Activated CD8-positive, alpha-beta T cell treated with anti-CD3 and anti-CD28 coated beads, Interleukin-2, amount 10 ng/mL, durations not matched to agents 7 days and 5 days (primary cell): Measurements from ENCODE around the gene OMP. TPM values are rescaled to one million over a fixed set of nuclear protein-coding genes. Genes with fewer than 3 reads are reported as not detected.

Source experiments
- ATAC-seq: fragments of 150-1000 bp; cut with Tn5 transposase; one replicate; pipeline ENCODE4 v1.10.0; 2021; ENCODE audit warnings: moderate library complexity
- CTCF ChIA-PET: fragments of 350-600 bp; sonication (Branson Sonifier 250); formaldehyde crosslinking; loops from one replicate; lab custom pipeline; 2021; ENCODE audit warnings: antibody characterized with exemption; lab: Charles Lee
- POLR2A ChIA-PET: fragments of 350-600 bp; sonication (Branson Sonifier 250); formaldehyde crosslinking; loops from one replicate; lab custom pipeline; 2021; ENCODE audit warnings: antibody characterized with exemption; lab: Charles Lee
- DNase-seq: peaks from one replicate; pipeline ENCODE4 v3.0.0-alpha.2; 2020
- H3K27ac Mint-ChIP-seq: one replicate; pipeline ENCODE4 v1.8.0; 2021; ENCODE audit warnings: mild to moderate bottlenecking, mixed read lengths
- H3K27me3 Mint-ChIP-seq: one replicate; pipeline ENCODE4 v1.8.0; 2021; ENCODE audit warnings: low read depth, mixed read lengths
- H3K36me3 Mint-ChIP-seq: one replicate; pipeline ENCODE4 v1.8.0; 2021; ENCODE audit warnings: low read depth, mixed read lengths
- H3K4me1 Mint-ChIP-seq: one replicate; pipeline ENCODE4 v1.8.0; 2021; ENCODE audit warnings: low read depth, mixed read lengths
- H3K4me3 Mint-ChIP-seq: one replicate; pipeline ENCODE4 v1.8.0; 2021; ENCODE audit warnings: mild to moderate bottlenecking, mixed read lengths
- H3K9me3 Mint-ChIP-seq: one replicate; pipeline ENCODE4 v1.8.0; 2022; ENCODE audit warnings: mixed read lengths; ENCODE audit not compliant: insufficient read depth
- total RNA-seq, 2 experiments: library from RNA; stranded (reverse); gene quantifications; one replicate each; pipeline ENCODE4 v1.2.3, GENCODE V29; 2021

OMP gene
- total RNA-seq, 2 experiments from 2014 or later: not detected

- Mint-ChIP-seq H3K4me1 (peaks cover 7% of the 10 kb centered on the region), H3K36me3 (no peaks in the 10 kb centered on the region), H3K27me3 (no peaks in the 10 kb centered on the region), H3K4me3 (no peak overlapping the region), H3K27ac (no peak overlapping the region), H3K9me3 (no peaks in the 10 kb centered on the region)
- DNase-seq: no peak
- no peak for ATAC-seq
- CTCF ChIA-PET: interaction anchor here (1.0 to 1.3 kb wide), 2 partner anchors 41 to 169 kb away, joined by 4 to 5 read pairs; no protein-coding TSS in a partner anchor
- POLR2A ChIA-PET: interaction anchor here (0.6 kb wide), 1 partner anchor 213 kb away, joined by 4 read pairs; no protein-coding TSS in a partner anchor
These were observed 13.6 kb upstream of the OMP start for GRCh38 chr11:77089004-77089545.

GRCh38 chr11:77090046-77090372 lies 12.6 kb upstream of the OMP start:
- Mint-ChIP-seq H3K4me3 (no peak overlapping the region), H3K27ac (no peak overlapping the region), H3K9me3 (no peaks in the 10 kb centered on the region), H3K4me1 (peaks cover 7% of the 10 kb centered on the region), H3K36me3 (no peaks in the 10 kb centered on the region), H3K27me3 (no peaks in the 10 kb centered on the region)
- DNase-seq (no peak), ATAC-seq (no peak)
- POLR2A ChIA-PET: interaction anchor here (0.6 kb wide), 1 partner anchor 214 kb away, joined by 4 read pairs; no protein-coding TSS in a partner anchor
- CTCF ChIA-PET: interaction anchor here (1.1 to 4.6 kb wide), 14 partner anchors 8 to 356 kb away, joined by 3 to 77 read pairs (median 15); no protein-coding TSS in a partner anchor

- no peaks in the 10 kb centered on the region for H3K27me3 Mint-ChIP-seq
- CTCF ChIA-PET: interaction anchor here (0.6 to 4.6 kb wide), 31 partner anchors 8 to 459 kb away, joined by 3 to 77 read pairs (median 8); partner anchors contain the start of gene MYO7A
- no peak overlapping the region for H3K4me3 Mint-ChIP-seq
- no peak for DNase-seq
- H3K9me3 Mint-ChIP-seq: no peaks in the 10 kb centered on the region
- no peak overlapping the region for H3K27ac Mint-ChIP-seq
- no peaks in the 10 kb centered on the region for H3K36me3 Mint-ChIP-seq
- peak; percentile 3 for ATAC-seq
- H3K4me1 Mint-ChIP-seq: peaks cover 7% of the 10 kb centered on the region
- POLR2A ChIA-PET: interaction anchor here (1.0 to 2.1 kb wide), 2 partner anchors 8 to 51 kb away, joined by 3 to 12 read pairs; no protein-coding TSS in a partner anchor
These were observed 12.1 kb upstream of the OMP start for GRCh38 chr11:77090373-77091111.

DNA sequence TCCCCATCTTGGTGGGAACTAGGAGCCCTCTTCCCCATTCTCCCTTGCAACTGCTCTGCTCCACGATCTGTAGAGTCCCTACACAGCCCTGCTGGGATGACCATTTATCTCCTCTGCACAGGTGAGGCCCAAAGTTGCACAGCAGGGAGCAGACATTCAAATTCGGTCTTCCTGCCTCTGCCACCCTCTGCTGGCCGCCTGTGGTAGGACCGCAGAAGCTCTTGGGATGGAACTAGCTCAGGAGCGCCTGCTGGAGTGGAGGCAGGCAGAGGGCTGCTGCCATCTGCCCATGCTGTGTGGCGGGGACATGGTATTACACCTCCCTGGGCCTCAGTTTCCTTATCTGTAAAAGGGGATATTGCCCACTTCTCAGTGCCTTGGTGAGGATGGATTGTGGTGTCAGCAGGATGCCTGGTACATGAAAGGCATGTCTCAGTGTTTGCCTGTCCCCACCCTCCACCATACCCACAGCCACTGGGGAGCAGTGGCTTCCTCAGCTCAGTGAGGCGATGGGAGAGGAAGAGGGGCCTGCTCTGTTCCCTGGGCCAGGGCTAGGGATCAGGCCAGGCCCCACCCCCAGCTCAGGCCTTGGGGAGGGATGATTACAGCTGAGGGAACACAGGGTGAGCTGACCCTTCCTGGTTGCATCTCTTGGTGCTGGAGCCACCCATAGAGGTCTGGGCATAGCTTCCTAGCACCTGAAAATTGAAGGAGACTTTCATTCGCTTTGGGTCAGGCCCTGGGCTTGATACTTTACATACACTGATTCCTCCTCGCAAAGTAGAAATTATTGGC lies 11.3 kb upstream of the OMP start:
- Mint-ChIP-seq H3K9me3 (no peaks in the 10 kb centered on the region), H3K27ac (no peak overlapping the region), H3K36me3 (no peaks in the 10 kb centered on the region), H3K4me1 (peaks cover 7% of the 10 kb centered on the region), H3K4me3 (no peak overlapping the region), H3K27me3 (no peaks in the 10 kb centered on the region)
- ATAC-seq: peak; percentile 93
- DNase-seq: peak; percentile 88
- ChIA-PET POLR2A (interaction anchor here (0.6 to 2.1 kb wide), 3 partner anchors 9 to 520 kb away, joined by 3 to 12 read pairs (median 3); no protein-coding TSS in a partner anchor), CTCF (interaction anchor here (0.6 to 4.6 kb wide), 37 partner anchors 9 to 458 kb away, joined by 3 to 77 read pairs (median 5); partner anchors contain the start of gene MYO7A)

- DNase-seq: no peak
- H3K4me3 Mint-ChIP-seq: no peak overlapping the region
- peaks cover 7% of the 10 kb centered on the region for H3K4me1 Mint-ChIP-seq
- no peaks in the 10 kb centered on the region for H3K36me3 Mint-ChIP-seq
- H3K27ac Mint-ChIP-seq: no peak overlapping the region
- ChIA-PET POLR2A (interaction anchor here (2.1 kb wide), 1 partner anchor 10 kb away, joined by 12 read pairs; no protein-coding TSS in a partner anchor), CTCF (interaction anchor here (1.1 to 4.6 kb wide), 16 partner anchors 9 to 457 kb away, joined by 4 to 77 read pairs (median 14); partner anchors contain the start of gene MYO7A)
- ATAC-seq: no peak
- H3K9me3 Mint-ChIP-seq: no peaks in the 10 kb centered on the region
- H3K27me3 Mint-ChIP-seq: no peaks in the 10 kb centered on the region
These were observed 10.3 kb upstream of the OMP start for GRCh38 chr11:77092382-77092781.

- Mint-ChIP-seq H3K27me3 (no peaks in the 10 kb centered on the region), H3K36me3 (no peaks in the 10 kb centered on the region), H3K27ac (no peak overlapping the region), H3K9me3 (no peaks in the 10 kb centered on the region), H3K4me1 (peaks cover 7% of the 10 kb centered on the region), H3K4me3 (no peak overlapping the region)
- DNase-seq (no peak), ATAC-seq (no peak)
- ChIA-PET POLR2A (no interaction called here), CTCF (interaction anchor here (1.0 to 4.6 kb wide), 11 partner anchors 8 to 173 kb away, joined by 3 to 77 read pairs (median 15); partner anchors contain the start of gene MYO7A)
These were observed 9.4 kb upstream of the OMP start for GRCh38 chr11:77093056-77093891.

- Mint-ChIP-seq H3K27me3 (no peaks in the 10 kb centered on the region), H3K4me1 (peaks cover 7% of the 10 kb centered on the region), H3K9me3 (no peaks in the 10 kb centered on the region), H3K27ac (no peak overlapping the region), H3K36me3 (no peaks in the 10 kb centered on the region), H3K4me3 (no peak overlapping the region)
- ATAC-seq (no peak), DNase-seq (no peak)
- ChIA-PET POLR2A (no interaction called here), CTCF (interaction anchor here (1.0 to 4.6 kb wide), 3 partner anchors 11 to 46 kb away, joined by 3 to 77 read pairs (median 7); partner anchors contain the start of gene MYO7A)
These were observed 8.4 kb upstream of the OMP start for GRCh38 chr11:77093987-77094840.

GRCh38 chr11:77094841-77095365 lies 7.7 kb upstream of the OMP start:
- ATAC-seq (no peak), DNase-seq (no peak)
- no peaks in the 10 kb centered on the region for H3K9me3 Mint-ChIP-seq
- ChIA-PET CTCF (interaction anchor here (1.3 kb wide), 1 partner anchor 32 kb away, joined by 7 read pairs; the partner anchor contains the start of gene MYO7A), POLR2A (no interaction called here)
- H3K27ac Mint-ChIP-seq: no peak overlapping the region
- H3K27me3 Mint-ChIP-seq: no peaks in the 10 kb centered on the region
- H3K4me1 Mint-ChIP-seq: peaks cover 7% of the 10 kb centered on the region
- no peak overlapping the region for H3K4me3 Mint-ChIP-seq
- H3K36me3 Mint-ChIP-seq: no peaks in the 10 kb centered on the region

GRCh38 chr11:77095551-77096490 lies 6.8 kb upstream of the OMP start:
- H3K4me1 Mint-ChIP-seq: peaks cover 3% of the 10 kb centered on the region
- DNase-seq (no peak), ATAC-seq (no peak)
- no peaks in the 10 kb centered on the region for H3K36me3 Mint-ChIP-seq
- H3K9me3 Mint-ChIP-seq: no peaks in the 10 kb centered on the region
- H3K27ac Mint-ChIP-seq: no peak overlapping the region
- CTCF ChIA-PET: interaction anchor here (1.3 kb wide), 1 partner anchor 31 kb away, joined by 7 read pairs; the partner anchor contains the start of gene MYO7A
- no peaks in the 10 kb centered on the region for H3K27me3 Mint-ChIP-seq
- no peak overlapping the region for H3K4me3 Mint-ChIP-seq
- POLR2A ChIA-PET: no interaction called here
